WTC11 (cell line): ENCODE results near the gene SMTN. TPM values are rescaled to one million over a fixed set of nuclear protein-coding genes. Genes with fewer than 3 reads are reported as not detected.

ENCODE experiments used
- ATAC-seq: fragments of 200-7000 bp; cut with Tn5 transposase; 2 replicates; pipeline ENCODE4 v1.10.0; 2021; ENCODE audit warnings: mild to moderate bottlenecking, moderate library complexity
- CTCF ChIA-PET: fragments of 300-600 bp; sonication (Branson Sonifier 250); formaldehyde crosslinking; loops from one replicate; lab custom pipeline; 2021; ENCODE audit warnings: antibody characterized with exemption; lab: Charles Lee
- POLR2A ChIA-PET: fragments of 350-600 bp; sonication (Branson Sonifier 250); formaldehyde crosslinking; loops from one replicate; lab custom pipeline; 2021; ENCODE audit warnings: antibody characterized with exemption; lab: Charles Lee
- DNase-seq: peaks from one replicate; pipeline ENCODE4 v3.0.0; 2021; ENCODE audit warnings: low spot score
- H3K27ac Mint-ChIP-seq: 2 replicates; pipeline ENCODE4 v1.8.0; 2021; ENCODE audit warnings: mixed read lengths
- H3K27me3 Mint-ChIP-seq: 2 replicates; pipeline ENCODE4 v1.8.0; 2021; ENCODE audit warnings: low read depth, mild to moderate bottlenecking, moderate library complexity, mixed read lengths
- H3K36me3 Mint-ChIP-seq: 2 replicates; pipeline ENCODE4 v1.8.0; 2021; ENCODE audit warnings: mixed read lengths
- H3K4me1 Mint-ChIP-seq: 2 replicates; pipeline ENCODE4 v1.8.0; 2022; ENCODE audit warnings: mixed read lengths
- H3K4me3 Mint-ChIP-seq: 2 replicates; pipeline ENCODE4 v1.8.0; 2021; ENCODE audit warnings: mild to moderate bottlenecking, moderate library complexity, mixed read lengths
- H3K9me3 Mint-ChIP-seq: 2 replicates; pipeline ENCODE4 v1.8.0; 2021; ENCODE audit warnings: mixed read lengths
- ATF1 ChIP-seq: sonication (generic); formaldehyde crosslinking; IDR thresholded peaks from 2 replicates; pipeline ENCODE4 v1.8.1; 2023; ENCODE audit warnings: mild to moderate bottlenecking, moderate library complexity, missing genetic modification reagents
- CREB1 ChIP-seq: sonication (generic); formaldehyde crosslinking; IDR thresholded peaks from 2 replicates; pipeline ENCODE4 v1.8.0; 2023; ENCODE audit warnings: mild to moderate bottlenecking, missing genetic modification reagents
- EMX1 ChIP-seq: fragments of 250-450 bp; sonication (Bioruptor Pico); IDR thresholded peaks from 2 replicates; pipeline ENCODE4 v1.8.0; 2021; ENCODE audit warnings: mild to moderate bottlenecking
- ETV6 ChIP-seq: sonication (generic); formaldehyde crosslinking; IDR thresholded peaks from 2 replicates; pipeline ENCODE4 v1.8.1; 2022; ENCODE audit warnings: mild to moderate bottlenecking, missing genetic modification reagents
- FOXJ3 ChIP-seq: sonication (generic); formaldehyde crosslinking; IDR thresholded peaks from 2 replicates; pipeline ENCODE4 v1.9.0; 2021; ENCODE audit warnings: missing genetic modification reagents, mild to moderate bottlenecking, borderline replicate concordance
- GABPB1 ChIP-seq: sonication (generic); formaldehyde crosslinking; IDR thresholded peaks from 2 replicates; pipeline ENCODE4 v1.8.1; 2023; ENCODE audit warnings: mild to moderate bottlenecking, missing genetic modification reagents
- HMGA2 ChIP-seq: fragments of 250-450 bp; sonication (Bioruptor Pico); IDR thresholded peaks from 2 replicates; pipeline ENCODE4 v1.4.0; 2021; ENCODE audit warnings: mild to moderate bottlenecking, moderate library complexity
- NFE2L1 ChIP-seq: sonication (generic); formaldehyde crosslinking; IDR thresholded peaks from 2 replicates; pipeline ENCODE4 v1.8.1; 2023; ENCODE audit warnings: missing genetic modification reagents
- RELA ChIP-seq: sonication (generic); formaldehyde crosslinking; IDR thresholded peaks from 2 replicates; pipeline ENCODE4 v1.8.1; 2022; ENCODE audit warnings: missing genetic modification reagents, mild to moderate bottlenecking, borderline replicate concordance
- ZNF121 ChIP-seq: sonication (generic); formaldehyde crosslinking; IDR thresholded peaks from 2 replicates; pipeline ENCODE4 v1.8.0; 2023; ENCODE audit warnings: missing genetic modification reagents
- ZNF138 ChIP-seq: sonication (generic); formaldehyde crosslinking; conservative IDR thresholded peaks from 2 replicates; pipeline ENCODE4 v1.8.1; 2022; ENCODE audit warnings: mild to moderate bottlenecking, moderate library complexity, missing genetic modification reagents
- ZNF232 ChIP-seq: sonication (generic); formaldehyde crosslinking; IDR thresholded peaks from 2 replicates; pipeline ENCODE4 v1.8.0; 2022; ENCODE audit warnings: mild to moderate bottlenecking, missing genetic modification reagents
- ZNF317 ChIP-seq: sonication (generic); formaldehyde crosslinking; IDR thresholded peaks from 2 replicates; pipeline ENCODE4 v1.8.1; 2023; ENCODE audit warnings: low read depth, mild to moderate bottlenecking, moderate library complexity, missing genetic modification reagents, borderline replicate concordance
- ZNF416 ChIP-seq: fragments of 250-450 bp; sonication (Bioruptor Pico); IDR thresholded peaks from 2 replicates; pipeline ENCODE4 v1.9.0; 2021; ENCODE audit warnings: mild to moderate bottlenecking, inconsistent platforms
- total RNA-seq: library from RNA; stranded (reverse); gene quantifications from 3 replicates; pipeline ENCODE4 v1.2.3, GENCODE V29; 2021
- TF ChIP-seq, protein P1 (sequence below): fragments of 200-600 bp; IDR thresholded peaks from 2 replicates; pipeline ENCODE4 v1.8.0; 2022; ENCODE audit warnings: antibody characterized with exemption
- TF ChIP-seq, protein P2 (sequence below): sonication (generic); formaldehyde crosslinking; IDR thresholded peaks from 2 replicates; pipeline ENCODE4 v1.8.1; 2022; ENCODE audit warnings: mild to moderate bottlenecking, missing genetic modification reagents, moderate library complexity, borderline replicate concordance
- TF ChIP-seq, protein P3 (sequence below): sonication (generic); formaldehyde crosslinking; conservative IDR thresholded peaks from 2 replicates; pipeline ENCODE4 v1.8.1; 2023; ENCODE audit warnings: mild to moderate bottlenecking, low read depth, missing genetic modification reagents, moderate library complexity
- TF ChIP-seq, protein P4 (sequence below): sonication (generic); formaldehyde crosslinking; IDR thresholded peaks from 2 replicates; pipeline ENCODE4 v1.8.0; 2022; ENCODE audit warnings: missing genetic modification reagents
- TF ChIP-seq, protein P5 (sequence below): sonication (generic); formaldehyde crosslinking; conservative IDR thresholded peaks from 2 replicates; pipeline ENCODE4 v1.8.1; 2022; ENCODE audit warnings: mild to moderate bottlenecking, missing genetic modification reagents

SMTN gene
- total RNA-seq, 1 experiment from 2014 or later, result 34.5 TPM

DNA sequence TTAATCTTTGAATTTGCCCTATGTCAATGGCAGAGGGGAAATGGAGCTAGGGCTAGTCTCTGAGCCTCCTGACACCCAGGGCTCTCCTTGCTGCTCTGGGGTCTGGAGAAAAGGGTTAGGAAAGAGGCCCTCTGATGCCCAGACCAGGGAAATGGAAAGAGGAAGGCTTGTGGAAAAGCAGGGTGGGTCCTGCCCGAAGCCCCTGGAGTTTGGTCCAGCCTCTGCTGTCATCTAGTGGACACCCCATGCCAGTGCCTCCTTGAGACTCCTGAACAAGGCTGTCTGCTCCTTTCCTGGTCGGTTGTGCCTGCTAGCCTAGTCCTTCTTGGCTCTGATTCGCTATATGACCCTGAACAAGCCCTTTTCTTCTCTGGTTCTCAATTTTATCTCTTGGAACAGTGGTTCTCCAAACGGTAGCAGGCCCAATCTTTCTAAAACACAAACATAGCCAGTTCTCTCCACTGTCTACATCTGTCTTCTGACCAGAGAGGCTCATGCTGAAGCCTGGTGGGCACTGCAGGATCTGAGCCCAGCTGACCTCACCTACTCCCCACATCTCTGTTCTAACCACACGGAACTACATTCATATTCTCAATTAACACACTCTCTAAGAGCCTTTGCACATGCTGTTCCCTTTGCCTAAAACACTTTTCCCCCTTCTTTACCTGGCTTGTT is 68.0 kb downstream of the SMTN start:
- H3K4me1 Mint-ChIP-seq, result no peaks in the 10 kb centered on the region
- H3K27me3 Mint-ChIP-seq, result peaks cover 31% of the 10 kb centered on the region
- peak; percentile 99 for ATAC-seq
- CTCF ChIA-PET, result interaction anchor here (0.6 to 4.5 kb wide), 16 partner anchors 9 to 202 kb away, joined by 3 to 38 read pairs (median 4); partner anchors contain the start of genes MORC2, PLA2G3, RNF185 and SELENOM
- H3K9me3 Mint-ChIP-seq, result peaks cover 27% of the 10 kb centered on the region
- TF ChIP-seq ZNF121 (CRISPR knock-in tag), result 0 out of 2 replicates have a peak, but pooled peaks have one; percentile 34
- no peak for TF ChIP-seq ZNF232 (CRISPR knock-in tag)
- no peak for TF ChIP-seq ZNF416
- peak; percentile 99 for TF ChIP-seq ZNF317 (CRISPR knock-in tag)
- TF ChIP-seq CREB1 (CRISPR knock-in tag), result no peak
- no peak for TF ChIP-seq EMX1 (CRISPR knock-in tag)
- TF ChIP-seq FOXJ3 (CRISPR knock-in tag), result no peak
- TF ChIP-seq, protein P1, sequence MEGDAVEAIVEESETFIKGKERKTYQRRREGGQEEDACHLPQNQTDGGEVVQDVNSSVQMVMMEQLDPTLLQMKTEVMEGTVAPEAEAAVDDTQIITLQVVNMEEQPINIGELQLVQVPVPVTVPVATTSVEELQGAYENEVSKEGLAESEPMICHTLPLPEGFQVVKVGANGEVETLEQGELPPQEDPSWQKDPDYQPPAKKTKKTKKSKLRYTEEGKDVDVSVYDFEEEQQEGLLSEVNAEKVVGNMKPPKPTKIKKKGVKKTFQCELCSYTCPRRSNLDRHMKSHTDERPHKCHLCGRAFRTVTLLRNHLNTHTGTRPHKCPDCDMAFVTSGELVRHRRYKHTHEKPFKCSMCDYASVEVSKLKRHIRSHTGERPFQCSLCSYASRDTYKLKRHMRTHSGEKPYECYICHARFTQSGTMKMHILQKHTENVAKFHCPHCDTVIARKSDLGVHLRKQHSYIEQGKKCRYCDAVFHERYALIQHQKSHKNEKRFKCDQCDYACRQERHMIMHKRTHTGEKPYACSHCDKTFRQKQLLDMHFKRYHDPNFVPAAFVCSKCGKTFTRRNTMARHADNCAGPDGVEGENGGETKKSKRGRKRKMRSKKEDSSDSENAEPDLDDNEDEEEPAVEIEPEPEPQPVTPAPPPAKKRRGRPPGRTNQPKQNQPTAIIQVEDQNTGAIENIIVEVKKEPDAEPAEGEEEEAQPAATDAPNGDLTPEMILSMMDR, result peak; percentile 79
- TF ChIP-seq, protein P2, sequence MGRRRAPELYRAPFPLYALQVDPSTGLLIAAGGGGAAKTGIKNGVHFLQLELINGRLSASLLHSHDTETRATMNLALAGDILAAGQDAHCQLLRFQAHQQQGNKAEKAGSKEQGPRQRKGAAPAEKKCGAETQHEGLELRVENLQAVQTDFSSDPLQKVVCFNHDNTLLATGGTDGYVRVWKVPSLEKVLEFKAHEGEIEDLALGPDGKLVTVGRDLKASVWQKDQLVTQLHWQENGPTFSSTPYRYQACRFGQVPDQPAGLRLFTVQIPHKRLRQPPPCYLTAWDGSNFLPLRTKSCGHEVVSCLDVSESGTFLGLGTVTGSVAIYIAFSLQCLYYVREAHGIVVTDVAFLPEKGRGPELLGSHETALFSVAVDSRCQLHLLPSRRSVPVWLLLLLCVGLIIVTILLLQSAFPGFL, result no peak
- no peak for TF ChIP-seq RELA (CRISPR knock-in tag)
- no peak for TF ChIP-seq ATF1 (CRISPR knock-in tag)
- TF ChIP-seq, protein P3, sequence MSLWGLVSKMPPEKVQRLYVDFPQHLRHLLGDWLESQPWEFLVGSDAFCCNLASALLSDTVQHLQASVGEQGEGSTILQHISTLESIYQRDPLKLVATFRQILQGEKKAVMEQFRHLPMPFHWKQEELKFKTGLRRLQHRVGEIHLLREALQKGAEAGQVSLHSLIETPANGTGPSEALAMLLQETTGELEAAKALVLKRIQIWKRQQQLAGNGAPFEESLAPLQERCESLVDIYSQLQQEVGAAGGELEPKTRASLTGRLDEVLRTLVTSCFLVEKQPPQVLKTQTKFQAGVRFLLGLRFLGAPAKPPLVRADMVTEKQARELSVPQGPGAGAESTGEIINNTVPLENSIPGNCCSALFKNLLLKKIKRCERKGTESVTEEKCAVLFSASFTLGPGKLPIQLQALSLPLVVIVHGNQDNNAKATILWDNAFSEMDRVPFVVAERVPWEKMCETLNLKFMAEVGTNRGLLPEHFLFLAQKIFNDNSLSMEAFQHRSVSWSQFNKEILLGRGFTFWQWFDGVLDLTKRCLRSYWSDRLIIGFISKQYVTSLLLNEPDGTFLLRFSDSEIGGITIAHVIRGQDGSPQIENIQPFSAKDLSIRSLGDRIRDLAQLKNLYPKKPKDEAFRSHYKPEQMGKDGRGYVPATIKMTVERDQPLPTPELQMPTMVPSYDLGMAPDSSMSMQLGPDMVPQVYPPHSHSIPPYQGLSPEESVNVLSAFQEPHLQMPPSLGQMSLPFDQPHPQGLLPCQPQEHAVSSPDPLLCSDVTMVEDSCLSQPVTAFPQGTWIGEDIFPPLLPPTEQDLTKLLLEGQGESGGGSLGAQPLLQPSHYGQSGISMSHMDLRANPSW (CRISPR knock-in tag), result no peak
- TF ChIP-seq, protein P4, sequence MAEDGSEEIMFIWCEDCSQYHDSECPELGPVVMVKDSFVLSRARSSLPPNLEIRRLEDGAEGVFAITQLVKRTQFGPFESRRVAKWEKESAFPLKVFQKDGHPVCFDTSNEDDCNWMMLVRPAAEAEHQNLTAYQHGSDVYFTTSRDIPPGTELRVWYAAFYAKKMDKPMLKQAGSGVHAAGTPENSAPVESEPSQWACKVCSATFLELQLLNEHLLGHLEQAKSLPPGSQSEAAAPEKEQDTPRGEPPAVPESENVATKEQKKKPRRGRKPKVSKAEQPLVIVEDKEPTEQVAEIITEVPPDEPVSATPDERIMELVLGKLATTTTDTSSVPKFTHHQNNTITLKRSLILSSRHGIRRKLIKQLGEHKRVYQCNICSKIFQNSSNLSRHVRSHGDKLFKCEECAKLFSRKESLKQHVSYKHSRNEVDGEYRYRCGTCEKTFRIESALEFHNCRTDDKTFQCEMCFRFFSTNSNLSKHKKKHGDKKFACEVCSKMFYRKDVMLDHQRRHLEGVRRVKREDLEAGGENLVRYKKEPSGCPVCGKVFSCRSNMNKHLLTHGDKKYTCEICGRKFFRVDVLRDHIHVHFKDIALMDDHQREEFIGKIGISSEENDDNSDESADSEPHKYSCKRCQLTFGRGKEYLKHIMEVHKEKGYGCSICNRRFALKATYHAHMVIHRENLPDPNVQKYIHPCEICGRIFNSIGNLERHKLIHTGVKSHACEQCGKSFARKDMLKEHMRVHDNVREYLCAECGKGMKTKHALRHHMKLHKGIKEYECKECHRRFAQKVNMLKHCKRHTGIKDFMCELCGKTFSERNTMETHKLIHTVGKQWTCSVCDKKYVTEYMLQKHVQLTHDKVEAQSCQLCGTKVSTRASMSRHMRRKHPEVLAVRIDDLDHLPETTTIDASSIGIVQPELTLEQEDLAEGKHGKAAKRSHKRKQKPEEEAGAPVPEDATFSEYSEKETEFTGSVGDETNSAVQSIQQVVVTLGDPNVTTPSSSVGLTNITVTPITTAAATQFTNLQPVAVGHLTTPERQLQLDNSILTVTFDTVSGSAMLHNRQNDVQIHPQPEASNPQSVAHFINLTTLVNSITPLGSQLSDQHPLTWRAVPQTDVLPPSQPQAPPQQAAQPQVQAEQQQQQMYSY (CRISPR knock-in tag), result no peak
- no peak for TF ChIP-seq NFE2L1 (CRISPR knock-in tag)
- no peak for TF ChIP-seq ZNF138
- TF ChIP-seq ETV6 (CRISPR knock-in tag), result peak; percentile 58; the same call in 1 of the 2 replicates
- TF ChIP-seq, protein P5, sequence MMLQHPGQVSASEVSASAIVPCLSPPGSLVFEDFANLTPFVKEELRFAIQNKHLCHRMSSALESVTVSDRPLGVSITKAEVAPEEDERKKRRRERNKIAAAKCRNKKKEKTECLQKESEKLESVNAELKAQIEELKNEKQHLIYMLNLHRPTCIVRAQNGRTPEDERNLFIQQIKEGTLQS, result no peak
- no peak for TF ChIP-seq HMGA2 (CRISPR knock-in tag)
- TF ChIP-seq GABPB1, result no peak
- TF ChIP-seq, all 79 proteins: peak for 4
- Mint-ChIP-seq H3K4me3 (no peak overlapping the region), H3K36me3 (peaks cover 3% of the 10 kb centered on the region; the same call in 1 of the 2 replicates), H3K27ac (no peak overlapping the region)
- POLR2A ChIA-PET, result no interaction called here
- peak; percentile 84 for DNase-seq
